ENCODE results near the gene JAK2. TPM values are rescaled to one million over a fixed set of nuclear protein-coding genes. Genes with fewer than 3 reads are reported as not detected.

JAK2 gene
- polyA plus RNA-seq, 1 experiment = 9.2 TPM

DNA sequence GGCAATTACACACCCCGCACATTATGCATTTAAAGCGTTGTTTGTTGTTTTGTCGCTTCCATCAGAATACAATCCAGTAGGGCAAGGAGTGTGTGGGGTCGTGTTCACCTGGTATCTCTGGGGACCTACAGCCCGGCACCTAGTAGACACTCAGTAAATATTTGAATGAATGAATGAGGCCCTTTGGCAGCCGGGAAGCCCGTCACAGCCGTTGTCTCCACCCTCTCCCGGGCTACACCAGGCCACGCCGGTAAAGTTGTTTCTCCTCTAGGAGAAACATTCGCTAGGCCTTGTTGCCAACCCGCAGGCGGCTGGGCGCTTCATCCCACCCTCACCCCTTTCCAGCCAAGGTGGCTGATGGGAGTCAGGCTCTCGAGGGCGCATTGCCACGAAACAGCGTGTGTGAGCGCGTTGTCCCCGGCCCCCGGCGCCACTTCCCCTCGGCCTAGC lies 876 bp upstream of the JAK2 start:
- no peak for DNase-seq (ENCODE audit: low read depth, low spot score)
- ChIA-PET CTCF (interaction anchor here (0.5 to 5.8 kb wide), 2 partner anchors 197 to 235 kb away, joined by 4 to 20 read pairs; no protein-coding TSS in a partner anchor), POLR2A (interaction anchor here (0.6 to 1.6 kb wide), 6 partner anchors 38 to 1031 kb away, joined by 3 to 9 read pairs (median 4); partner anchors contain the start of genes CD274, RANBP6 and RCL1)
- peak overlapping the region; percentile 95 for H3K27ac ChIP-seq (ENCODE audit: low read depth, low read length)
- no peaks in the 10 kb centered on the region for H3K27me3 ChIP-seq (ENCODE audit: control insufficient read depth, insufficient read depth, low read length)
- TF ChIP-seq, protein P1, sequence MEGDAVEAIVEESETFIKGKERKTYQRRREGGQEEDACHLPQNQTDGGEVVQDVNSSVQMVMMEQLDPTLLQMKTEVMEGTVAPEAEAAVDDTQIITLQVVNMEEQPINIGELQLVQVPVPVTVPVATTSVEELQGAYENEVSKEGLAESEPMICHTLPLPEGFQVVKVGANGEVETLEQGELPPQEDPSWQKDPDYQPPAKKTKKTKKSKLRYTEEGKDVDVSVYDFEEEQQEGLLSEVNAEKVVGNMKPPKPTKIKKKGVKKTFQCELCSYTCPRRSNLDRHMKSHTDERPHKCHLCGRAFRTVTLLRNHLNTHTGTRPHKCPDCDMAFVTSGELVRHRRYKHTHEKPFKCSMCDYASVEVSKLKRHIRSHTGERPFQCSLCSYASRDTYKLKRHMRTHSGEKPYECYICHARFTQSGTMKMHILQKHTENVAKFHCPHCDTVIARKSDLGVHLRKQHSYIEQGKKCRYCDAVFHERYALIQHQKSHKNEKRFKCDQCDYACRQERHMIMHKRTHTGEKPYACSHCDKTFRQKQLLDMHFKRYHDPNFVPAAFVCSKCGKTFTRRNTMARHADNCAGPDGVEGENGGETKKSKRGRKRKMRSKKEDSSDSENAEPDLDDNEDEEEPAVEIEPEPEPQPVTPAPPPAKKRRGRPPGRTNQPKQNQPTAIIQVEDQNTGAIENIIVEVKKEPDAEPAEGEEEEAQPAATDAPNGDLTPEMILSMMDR (IDR thresholded peaks at IDR 0.05; ENCODE audit: low read depth, low read length) = no peak
- peak overlapping the region; percentile 79 for H3K4me3 ChIP-seq (ENCODE audit: low read depth, low read length)
- H3K9me3 ChIP-seq (ENCODE audit: control insufficient read depth, insufficient read depth, low read length) = no peaks in the 10 kb centered on the region

- POLR2A ChIA-PET = interaction anchor here (0.6 to 1.6 kb wide), 6 partner anchors 130 to 637 kb away, joined by 3 to 9 read pairs (median 4); partner anchors contain the start of genes CDC37L1 and RCL1
- Histone ChIP-seq H3K4me3 (ENCODE audit: low read depth, low read length) (peak overlapping the region; percentile 79), H3K27me3 (ENCODE audit: control insufficient read depth, insufficient read depth, low read length) (no peaks in the 10 kb centered on the region), H3K9me3 (ENCODE audit: control insufficient read depth, insufficient read depth, low read length) (no peaks in the 10 kb centered on the region), H3K27ac (ENCODE audit: low read depth, low read length) (peak overlapping the region; percentile 53)
- no peak for DNase-seq (ENCODE audit: low read depth, low spot score)
- TF ChIP-seq, protein P1 (IDR thresholded peaks at IDR 0.05; ENCODE audit: low read depth, low read length) = no peak
- CTCF ChIA-PET = interaction anchor here (0.6 to 5.8 kb wide), 7 partner anchors 8 to 302 kb away, joined by 3 to 20 read pairs (median 6); no protein-coding TSS in a partner anchor
Observed at GRCh38 chr9:4985386-4986266, 554 bp downstream of the JAK2 start.

GRCh38 chr9:4986296-4986695 lies 1.2 kb downstream of the JAK2 start:
- CTCF ChIA-PET = interaction anchor here (0.7 to 5.8 kb wide), 7 partner anchors 48 to 237 kb away, joined by 3 to 20 read pairs (median 7); no protein-coding TSS in a partner anchor
- POLR2A ChIA-PET = interaction anchor here (1.4 kb wide), 1 partner anchor 130 kb away, joined by 3 read pairs; no protein-coding TSS in a partner anchor
- TF ChIP-seq, protein P1 (IDR thresholded peaks at IDR 0.05; ENCODE audit: low read depth, low read length) = no peak
- DNase-seq (ENCODE audit: low read depth, low spot score) = no peak
- H3K4me3 ChIP-seq (ENCODE audit: low read depth, low read length) = peak overlapping the region; percentile 79
- no peaks in the 10 kb centered on the region for H3K27me3 ChIP-seq (ENCODE audit: control insufficient read depth, insufficient read depth, low read length)
- H3K9me3 ChIP-seq (ENCODE audit: control insufficient read depth, insufficient read depth, low read length) = no peaks in the 10 kb centered on the region
- peak overlapping the region; percentile 25 for H3K27ac ChIP-seq (ENCODE audit: low read depth, low read length)

DNA sequence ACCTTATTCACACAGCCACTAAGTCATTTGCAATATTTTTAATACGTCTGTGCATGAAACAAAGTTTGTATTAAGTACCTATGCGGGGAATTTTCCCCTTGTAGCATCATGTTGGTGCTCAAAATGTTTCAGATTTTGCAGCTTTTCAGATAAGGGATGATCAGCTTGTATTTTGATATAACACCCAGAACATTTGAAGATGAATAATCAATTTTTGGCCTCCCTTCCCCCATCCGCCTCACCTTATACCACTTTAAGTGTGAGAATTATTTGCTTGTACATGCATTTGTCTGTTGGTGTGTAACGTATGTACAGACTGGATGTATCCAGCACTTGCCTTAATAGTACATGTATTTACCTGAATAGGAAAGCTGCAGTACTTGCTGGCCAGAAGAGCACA lies 1.7 kb downstream of the JAK2 start:
- no peak overlapping the region for H3K27ac ChIP-seq (ENCODE audit: low read depth, low read length)
- TF ChIP-seq, protein P1 (IDR thresholded peaks at IDR 0.05; ENCODE audit: low read depth, low read length) = no peak
- ChIA-PET POLR2A (no interaction called here), CTCF (interaction anchor here (0.7 to 5.8 kb wide), 22 partner anchors 12 to 614 kb away, joined by 3 to 54 read pairs (median 6); partner anchors contain the start of gene RCL1)
- peak overlapping the region; percentile 79 for H3K4me3 ChIP-seq (ENCODE audit: low read depth, low read length)
- no peaks in the 10 kb centered on the region for H3K27me3 ChIP-seq (ENCODE audit: control insufficient read depth, insufficient read depth, low read length)
- no peaks in the 10 kb centered on the region for H3K9me3 ChIP-seq (ENCODE audit: control insufficient read depth, insufficient read depth, low read length)
- no peak for DNase-seq (ENCODE audit: low read depth, low spot score)
